NCI-H2107 (cell line): ENCODE results near the gene LRIG2.
A peak's percentile ranks its signal among the peaks of the same experiment; 100 is the strongest.
"Not testable (repeated sequence)": the region's sequence is repeated elsewhere in the genome, so short reads cannot be mapped to it uniquely, and the experiment has no call there.

Experiments used
- DNase-seq: peaks from one replicate; lab custom pipeline; 2025; lab: John Stamatoyannopoulos, UW

The LRIG2 gene

DNA sequence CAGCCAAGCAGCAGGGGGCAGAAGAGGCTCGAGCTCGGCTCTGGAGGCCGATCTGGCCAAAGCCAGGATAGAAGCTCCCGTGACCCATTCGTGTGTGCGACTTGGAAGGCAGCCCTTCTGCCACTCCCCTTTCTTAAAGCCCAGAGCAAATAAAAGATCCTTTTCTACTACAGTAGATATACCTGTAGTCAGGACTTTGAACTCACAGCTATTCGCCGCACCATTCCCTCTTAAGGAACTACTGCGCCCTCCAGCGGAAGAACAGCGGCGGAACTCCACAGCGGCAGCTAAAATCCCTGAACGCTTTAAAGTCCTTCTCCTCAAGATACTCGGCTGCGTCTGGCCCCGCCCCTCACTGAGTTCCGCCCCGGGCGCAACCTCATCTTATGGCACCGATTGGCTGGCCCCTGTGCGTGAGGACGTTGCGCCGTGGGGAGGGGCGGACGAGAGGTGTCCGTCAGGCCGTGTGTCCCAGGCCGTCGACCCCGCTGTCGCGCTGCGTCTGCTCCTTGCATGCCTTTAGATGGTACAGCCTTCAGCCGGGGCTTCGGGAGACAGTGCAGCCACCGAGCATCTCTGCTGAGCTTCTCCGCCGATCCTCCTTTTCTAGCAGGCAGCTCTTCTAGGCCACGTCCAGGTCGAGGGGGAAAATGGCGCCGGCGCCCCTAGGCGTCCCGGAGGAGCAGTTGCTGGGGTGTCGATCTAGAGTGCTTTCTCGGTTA lies at the start of gene LRIG2:
TSS of gene LRIG2 (plus strand) at position 442 of the 722 bp plus-strand sequence. CDS start at position 651, 209 bp downstream.
- peak; percentile 98 for DNase-seq

GRCh38 chr1:113023316-113023715 lies 49.7 kb upstream of the LRIG2 start:
- not testable (repeated sequence) for DNase-seq

DNA sequence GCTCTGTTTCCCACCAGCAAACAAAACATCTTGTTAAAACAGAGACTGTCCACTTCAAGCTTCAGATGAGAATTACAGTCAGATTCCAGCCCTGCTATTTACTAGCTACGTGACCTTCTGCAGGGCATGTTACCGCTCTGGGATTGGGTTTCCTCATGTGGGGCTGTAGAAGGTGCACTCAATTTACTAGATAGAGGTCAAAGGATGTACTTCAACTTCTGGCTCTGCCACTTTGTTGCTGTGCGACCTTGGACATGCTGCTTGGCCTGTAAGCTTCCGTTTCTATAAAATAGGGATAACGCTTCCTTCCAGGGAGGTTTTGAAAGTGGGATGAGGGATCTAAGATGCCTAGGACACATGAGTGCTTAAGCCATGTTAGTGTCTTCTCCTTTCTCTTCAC lies 46.0 kb upstream of the LRIG2 start:
- DNase-seq = no peak

- no peak for DNase-seq
Measured at GRCh38 chr1:113027449-113027848, 45.5 kb upstream of the LRIG2 start.

DNA sequence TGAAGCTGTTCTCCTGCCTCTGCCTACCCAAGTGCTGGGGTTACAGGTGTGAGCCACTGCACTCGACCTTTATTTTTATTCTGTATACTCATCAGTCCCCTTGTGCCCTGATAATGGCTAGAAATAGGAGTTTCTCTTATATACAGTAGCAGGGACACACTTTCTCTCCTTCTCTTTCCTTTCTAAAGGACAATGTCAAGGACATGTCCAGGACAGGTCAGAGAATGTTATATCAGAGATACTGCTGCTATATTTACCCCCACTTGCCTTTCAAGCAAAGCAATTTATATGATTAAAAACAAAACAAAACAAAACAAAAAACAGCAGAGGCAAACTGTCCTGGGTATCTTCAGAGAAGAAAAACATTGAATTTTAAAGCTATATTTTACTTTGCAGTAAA lies 43.2 kb upstream of the LRIG2 start:
- no peak for DNase-seq

DNA sequence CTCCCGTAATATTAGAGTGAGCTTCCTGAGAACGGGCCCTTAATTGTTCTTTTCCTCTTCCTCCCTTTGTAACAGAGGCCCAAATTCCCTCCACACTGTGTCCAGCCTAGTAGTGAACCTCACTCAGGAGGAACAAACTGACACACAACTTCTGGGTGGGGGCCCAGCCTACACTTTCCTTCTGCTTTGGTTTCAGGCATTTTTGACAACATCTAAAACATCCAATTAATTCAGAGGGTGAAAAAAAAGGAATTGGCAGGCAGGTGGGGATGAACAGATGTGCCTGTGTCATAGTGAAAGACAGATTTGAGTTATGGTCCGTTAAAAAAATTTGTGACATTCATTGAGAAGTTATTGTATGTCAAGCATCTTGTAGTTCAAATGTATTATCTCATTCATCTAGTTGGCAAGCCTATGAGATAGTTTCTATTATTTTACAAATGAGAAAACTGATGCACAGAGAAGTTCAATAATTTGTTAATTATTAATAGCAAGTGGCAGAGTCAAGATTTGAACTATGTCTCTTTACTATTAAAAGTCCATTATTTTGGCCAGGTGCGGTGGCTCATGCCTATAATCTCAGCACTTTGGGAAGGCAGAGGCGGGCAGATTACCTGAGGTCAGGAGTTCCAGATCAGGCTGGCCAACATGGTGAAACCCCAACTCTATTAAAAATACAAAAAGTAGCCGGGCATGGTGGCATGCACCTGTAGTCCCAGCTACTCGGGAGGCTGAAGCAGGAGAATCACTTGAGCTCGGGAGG lies 41.6 kb upstream of the LRIG2 start:
- DNase-seq = no peak

DNA sequence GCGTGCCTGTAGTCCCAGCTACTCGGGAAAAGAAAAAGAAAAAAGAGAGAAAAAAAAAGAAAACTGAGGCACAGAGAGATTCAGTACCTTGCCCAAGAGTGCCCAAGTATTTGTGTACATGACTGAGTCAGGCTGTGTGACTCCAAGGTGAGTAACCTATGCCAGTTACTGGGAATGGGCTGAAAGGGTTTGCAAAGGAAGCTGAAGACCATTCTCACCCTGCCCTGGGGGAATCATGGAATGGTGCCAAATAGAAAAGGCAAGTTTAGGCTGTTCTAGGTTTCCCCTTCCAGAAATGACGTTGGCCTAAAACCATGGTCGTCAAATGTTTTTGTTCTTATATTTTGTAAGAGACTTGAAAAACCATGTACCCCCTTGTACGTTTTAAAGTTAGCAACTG lies 37.9 kb upstream of the LRIG2 start:
- no peak for DNase-seq

DNA sequence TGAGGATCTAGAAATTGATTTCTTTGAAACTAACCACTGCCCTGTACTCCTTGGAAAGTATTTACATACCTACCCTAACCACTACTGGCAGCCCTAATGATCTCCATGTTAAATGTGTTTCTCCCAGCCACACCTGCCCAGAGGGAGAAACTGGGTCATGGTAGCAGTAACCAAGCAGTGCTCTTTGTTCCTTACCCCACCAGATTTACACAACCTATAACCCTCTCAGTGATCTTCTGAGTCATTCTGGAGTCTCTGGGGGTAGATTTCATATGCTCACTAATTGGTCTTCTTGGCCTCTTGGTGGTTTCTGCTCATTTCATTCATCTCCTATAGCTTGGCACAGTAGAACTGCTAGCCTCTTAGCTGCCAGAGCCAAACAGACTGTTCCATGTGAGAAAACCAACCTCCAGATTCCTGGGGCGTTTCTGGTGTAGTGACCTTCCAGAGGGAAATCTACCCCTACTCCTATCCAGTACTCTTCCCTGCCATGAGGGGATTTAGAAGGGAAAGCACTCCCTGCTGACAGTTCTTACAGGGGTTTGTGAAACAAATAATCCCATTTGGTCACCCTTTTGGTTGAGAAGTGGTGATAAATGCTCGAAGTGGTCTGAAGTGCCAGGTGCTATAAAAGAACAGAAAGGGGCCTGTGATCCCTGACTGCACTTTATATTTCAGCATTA lies 36.2 kb upstream of the LRIG2 start:
- no peak for DNase-seq

- DNase-seq = no peak
Measured at GRCh38 chr1:113040041-113040440, 33.0 kb upstream of the LRIG2 start.

DNA sequence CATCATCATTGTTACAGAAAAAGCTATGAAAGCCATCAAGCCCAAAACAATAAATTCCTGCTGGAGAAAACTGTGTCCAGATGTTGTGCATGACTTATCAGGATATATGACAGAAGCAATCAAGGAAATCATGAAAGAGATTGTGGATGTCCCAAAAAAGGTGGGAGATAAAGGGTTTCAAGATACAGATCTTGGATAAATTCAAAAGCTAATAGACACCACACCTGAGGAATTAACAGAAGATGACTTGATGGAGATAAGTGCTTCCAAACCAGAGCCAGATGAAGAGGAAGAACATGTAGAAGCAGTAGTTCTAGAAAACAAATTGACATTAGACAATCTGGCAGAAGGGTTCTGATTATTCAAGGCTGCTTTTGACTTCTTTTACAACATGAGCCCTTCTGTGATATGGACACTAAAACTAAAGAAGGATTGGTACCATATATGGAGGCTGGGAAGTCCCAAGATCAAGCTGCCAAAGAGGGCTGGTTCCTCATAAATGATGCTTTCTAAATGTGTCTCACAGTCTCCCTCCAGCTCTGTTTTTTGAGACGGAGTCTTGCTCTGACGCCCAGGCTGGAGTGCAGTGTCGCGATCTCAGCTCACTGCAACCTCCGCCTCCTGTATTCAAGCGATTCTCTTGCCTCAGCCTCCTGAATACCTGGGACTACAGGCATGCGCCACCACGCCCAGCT lies 32.1 kb upstream of the LRIG2 start:
- no peak for DNase-seq

GRCh38 chr1:113041569-113042284 lies 31.3 kb upstream of the LRIG2 start:
- DNase-seq = no peak

- no peak for DNase-seq
Measured at GRCh38 chr1:113042285-113043143, 30.5 kb upstream of the LRIG2 start.

GRCh38 chr1:113043144-113043488 lies 29.9 kb upstream of the LRIG2 start:
- not testable (repeated sequence) for DNase-seq

DNA sequence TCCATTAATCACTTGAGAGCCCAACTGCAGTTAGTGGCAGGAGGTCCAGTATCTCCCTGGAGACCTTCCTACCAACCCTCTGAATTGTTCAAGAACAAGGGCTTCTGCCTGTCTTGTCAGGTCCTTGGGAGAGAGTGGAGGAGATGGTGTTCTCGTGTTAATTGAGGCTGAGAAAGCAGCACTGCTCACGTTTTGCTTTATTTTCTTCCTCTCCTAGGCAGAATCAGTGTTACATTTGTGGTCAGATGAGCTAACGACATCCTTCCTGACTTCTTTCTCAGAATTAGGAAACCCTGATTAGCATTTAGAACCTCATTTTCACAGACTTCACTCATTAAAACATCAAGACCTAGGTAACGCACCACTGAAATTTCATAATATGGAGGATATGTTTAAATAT lies 26.4 kb upstream of the LRIG2 start:
- DNase-seq = no peak

DNA sequence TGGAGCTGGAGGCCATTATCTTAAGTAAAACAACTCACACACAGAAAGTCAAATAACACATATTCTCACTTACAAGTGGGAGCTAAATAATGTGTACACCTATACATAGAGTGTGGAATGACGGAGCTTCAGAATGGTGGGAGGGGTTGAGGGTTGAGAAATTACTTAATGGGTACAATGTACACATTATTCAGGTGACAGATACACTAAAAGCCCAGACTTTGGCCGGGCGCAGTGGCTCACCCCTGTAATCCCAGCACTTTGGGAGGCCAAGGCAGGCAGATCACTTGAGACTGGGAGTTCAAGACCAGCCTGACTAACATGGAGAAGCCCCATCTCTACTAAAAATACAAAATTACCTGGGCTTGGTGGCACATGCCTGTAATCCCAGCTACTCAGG lies 24.9 kb upstream of the LRIG2 start:
- DNase-seq = no peak

DNA sequence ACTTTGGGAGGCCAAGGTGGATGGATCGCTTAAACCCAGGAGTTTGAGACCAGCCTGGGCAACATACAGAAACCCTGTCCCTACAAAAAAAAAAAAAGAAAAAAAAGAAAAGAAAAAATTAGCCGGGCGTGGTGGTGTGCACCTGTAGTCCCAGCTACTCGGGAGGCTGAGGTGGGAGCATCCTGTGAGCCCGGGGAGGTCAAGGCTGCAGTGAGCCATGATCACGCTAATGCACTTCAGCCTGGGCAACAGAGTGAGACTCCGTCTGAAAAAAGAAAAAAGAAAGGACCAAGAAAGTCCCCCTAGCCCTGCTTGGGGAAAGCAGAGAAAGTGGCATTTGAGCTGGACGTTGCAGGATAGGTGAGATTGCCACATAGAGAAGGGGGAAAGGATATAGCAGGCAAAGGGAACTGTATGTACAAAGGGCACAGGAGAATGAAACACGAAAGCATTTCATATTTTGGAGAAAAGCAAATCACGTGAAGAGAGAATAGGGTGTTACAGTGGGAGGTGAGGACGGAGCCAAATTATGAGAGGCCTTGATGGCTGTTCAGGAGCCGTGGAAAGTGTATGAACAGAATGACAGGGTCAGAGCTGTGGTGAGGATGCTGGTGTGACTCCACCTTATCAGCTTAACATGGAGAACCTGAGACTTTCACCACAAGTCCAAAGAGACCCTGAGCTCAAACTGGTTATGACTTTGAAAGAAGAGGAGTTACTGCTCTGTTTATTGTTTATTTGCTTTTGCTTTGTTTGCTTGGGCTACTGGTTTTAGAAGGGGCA lies 19.5 kb upstream of the LRIG2 start:
- no peak for DNase-seq

GRCh38 chr1:113055570-113055969 lies 17.4 kb upstream of the LRIG2 start:
- DNase-seq = no peak

DNA sequence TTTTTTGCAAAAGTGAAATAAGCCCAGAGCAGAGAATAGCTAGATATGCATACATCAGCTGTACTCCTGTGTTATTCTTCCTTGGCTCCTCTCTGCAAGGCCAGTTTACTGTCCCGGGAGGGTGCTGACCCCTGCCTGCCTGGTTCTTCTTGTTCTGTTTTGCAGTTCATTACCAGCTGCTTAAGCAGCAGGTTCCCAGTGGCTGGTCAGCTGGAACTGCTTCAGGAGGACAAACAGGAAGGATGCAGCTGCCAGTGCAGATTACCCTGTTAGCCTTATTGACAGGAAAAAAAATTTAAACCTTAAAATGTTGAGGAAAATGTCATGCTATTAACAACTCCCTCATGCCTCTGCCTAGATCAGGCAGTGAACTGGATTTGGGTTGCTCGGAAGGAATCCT lies 16.0 kb upstream of the LRIG2 start:
- no peak for DNase-seq

GRCh38 chr1:113058941-113059706 lies 13.9 kb upstream of the LRIG2 start:
- DNase-seq = peak; percentile 56
